H9 (cell line): ENCODE data around the gene DOLPP1. TPM values are rescaled to one million over a fixed set of nuclear protein-coding genes. Genes with fewer than 3 reads are reported as not detected.

ENCODE experiments used
- DNase-seq: peaks from one replicate; pipeline ENCODE4 v3.0.0-alpha.2; 2017
- H2AFZ ChIP-seq: one replicate; pipeline ENCODE4 v1.6.1; 2013; ENCODE audit warnings: mild to moderate bottlenecking, low read length, control low read depth, moderate library complexity
- H2AK5ac ChIP-seq: 2 replicates; pipeline ENCODE4 v1.6.1; 2013; ENCODE audit warnings: low read length, control low read depth, mixed read lengths; ENCODE audit not compliant: insufficient read length
- H2BK120ac ChIP-seq: one replicate; pipeline ENCODE4 v1.6.1; 2013; ENCODE audit warnings: low read depth, mild to moderate bottlenecking, low read length, control low read depth, inconsistent platforms; ENCODE audit not compliant: poor library complexity, severe bottlenecking
- H2BK12ac ChIP-seq: 2 replicates; pipeline ENCODE4 v1.6.1; 2013; ENCODE audit warnings: low read length, control low read depth, mixed read lengths, low read depth; ENCODE audit not compliant: insufficient read length
- H2BK15ac ChIP-seq: 2 replicates; pipeline ENCODE4 v1.6.1; 2013; ENCODE audit warnings: low read depth, low read length, control low read depth
- H2BK20ac ChIP-seq: one replicate; pipeline ENCODE4 v1.6.1; 2013; ENCODE audit warnings: low read depth, mild to moderate bottlenecking, low read length, control low read depth, inconsistent platforms; ENCODE audit not compliant: poor library complexity, severe bottlenecking
- H2BK5ac ChIP-seq: 2 replicates; pipeline ENCODE4 v1.6.1; 2013; ENCODE audit warnings: low read length, control low read depth, mixed read lengths; ENCODE audit not compliant: insufficient read length
- H3K14ac ChIP-seq: 2 replicates; pipeline ENCODE4 v1.6.1; 2013; ENCODE audit warnings: low read length, control low read depth; ENCODE audit not compliant: insufficient read depth
- H3K18ac ChIP-seq: 2 replicates; pipeline ENCODE4 v1.6.1; 2013; ENCODE audit warnings: low read depth, mild to moderate bottlenecking, mixed read lengths, low read length, control low read depth; ENCODE audit not compliant: insufficient read length
- H3K23ac ChIP-seq: 2 replicates; pipeline ENCODE4 v1.6.1; 2013; ENCODE audit warnings: low read length, control low read depth, mixed read lengths, low read depth; ENCODE audit not compliant: insufficient read length
- H3K23me2 ChIP-seq: 2 replicates; pipeline ENCODE4 v1.6.1; 2013; ENCODE audit warnings: low read depth, mild to moderate bottlenecking, mixed read lengths, low read length, control low read depth; ENCODE audit not compliant: insufficient read length, poor library complexity, severe bottlenecking
- H3K27ac ChIP-seq: 2 replicates; pipeline ENCODE4 v1.5.1; 2013; ENCODE audit warnings: low read length, control low read depth, mixed read lengths, low read depth; ENCODE audit not compliant: insufficient read length
- H3K27me3 ChIP-seq: 2 replicates; pipeline ENCODE4 v1.6.1; 2013; ENCODE audit warnings: low read length, control low read depth, inconsistent platforms; ENCODE audit not compliant: insufficient read depth
- H3K4ac ChIP-seq: 2 replicates; pipeline ENCODE4 v1.6.1; 2013; ENCODE audit warnings: low read depth, mild to moderate bottlenecking, control low read depth, inconsistent platforms, low read length, moderate library complexity
- H3K4me1 ChIP-seq: 2 replicates; pipeline ENCODE4 v1.6.1; 2013; ENCODE audit warnings: low read length, control low read depth, inconsistent platforms; ENCODE audit not compliant: insufficient read depth
- H3K4me2 ChIP-seq: 2 replicates; pipeline ENCODE4 v1.6.1; 2013; ENCODE audit warnings: low read length, control low read depth, mixed read lengths; ENCODE audit not compliant: insufficient read length, insufficient read depth
- H3K56ac ChIP-seq: 2 replicates; pipeline ENCODE4 v1.6.1; 2013; ENCODE audit warnings: low read depth, mild to moderate bottlenecking, mixed read lengths, low read length, control low read depth; ENCODE audit not compliant: insufficient read length
- H3K79me1 ChIP-seq: 2 replicates; pipeline ENCODE4 v1.6.1; 2013; ENCODE audit warnings: low read depth, mild to moderate bottlenecking, moderate library complexity, low read length, control low read depth, inconsistent platforms; ENCODE audit not compliant: insufficient read depth, poor library complexity, severe bottlenecking
- H3K79me2 ChIP-seq: 2 replicates; pipeline ENCODE4 v1.6.1; 2013; ENCODE audit warnings: low read length, control low read depth, inconsistent platforms; ENCODE audit not compliant: insufficient read depth
- H3K9ac ChIP-seq: 2 replicates; pipeline ENCODE4 v1.6.1; 2013; ENCODE audit warnings: low read length, control low read depth, mixed read lengths; ENCODE audit not compliant: insufficient read length; ENCODE audit errors: extremely low read depth
- H3K9me3 ChIP-seq: one replicate; pipeline ENCODE4 v1.6.1; 2013; ENCODE audit warnings: low read depth, low read length, inconsistent platforms; ENCODE audit not compliant: control insufficient read depth
- H3T11ph ChIP-seq: one replicate; pipeline ENCODE4 v1.6.1; 2013; ENCODE audit warnings: mild to moderate bottlenecking, low read length, control low read depth, inconsistent platforms
- H4K20me1 ChIP-seq: one replicate; pipeline ENCODE4 v1.6.1; 2013; ENCODE audit not compliant: control insufficient read depth, insufficient read length, insufficient read depth
- H4K5ac ChIP-seq: 2 replicates; pipeline ENCODE4 v1.6.1; 2013; ENCODE audit warnings: low read depth, mild to moderate bottlenecking, mixed read lengths, low read length, control low read depth; ENCODE audit not compliant: insufficient read length
- H4K8ac ChIP-seq: replicated peaks from 2 replicates; pipeline ENCODE4 v1.6.1; 2013; ENCODE audit warnings: low read length, control low read depth, mixed read lengths, low read depth; ENCODE audit not compliant: insufficient read length
- H4K91ac ChIP-seq: 2 replicates; pipeline ENCODE4 v1.6.1; 2013; ENCODE audit warnings: low read depth, mild to moderate bottlenecking, moderate library complexity, mixed read lengths, low read length, control low read depth; ENCODE audit not compliant: insufficient read length
- H3K27ac Mint-ChIP-seq, 3 experiments: 2 replicates in 2 of 3; 3 replicates in 1 of 3; pipeline ENCODE4 v1.8.0; 2020 to 2021; ENCODE audit warnings: mixed read lengths in 3 of 3, mild to moderate bottlenecking in 1 of 3, moderate library complexity in 1 of 3
- H3K27me3 Mint-ChIP-seq: 2 replicates; pipeline ENCODE4 v1.8.0; 2021; ENCODE audit warnings: low read depth, mild to moderate bottlenecking, moderate library complexity, mixed read lengths
- H3K36me3 Mint-ChIP-seq, 3 experiments: 2 replicates in 2 of 3; 3 replicates in 1 of 3; pipeline ENCODE4 v1.8.0; 2020 to 2021; ENCODE audit warnings: low read depth in 3 of 3, mixed read lengths in 3 of 3; ENCODE audit not compliant: insufficient read depth in 1 of 3
- H3K4me1 Mint-ChIP-seq, 2 experiments: 2 replicates each; pipeline ENCODE4 v1.8.0; 2020; ENCODE audit warnings: mixed read lengths in 2 of 2
- H3K4me3 Mint-ChIP-seq, 2 experiments: 2 replicates in 1 of 2; 3 replicates in 1 of 2; pipeline ENCODE4 v1.8.0; 2020 to 2021; ENCODE audit warnings: mild to moderate bottlenecking in 2 of 2, mixed read lengths in 2 of 2, moderate library complexity in 1 of 2
- H3K9me3 Mint-ChIP-seq, 2 experiments: 2 replicates in 1 of 2; 3 replicates in 1 of 2; pipeline ENCODE4 v1.8.0; 2020; ENCODE audit warnings: mild to moderate bottlenecking in 2 of 2, mixed read lengths in 2 of 2, moderate library complexity in 1 of 2
- WGBS: extraction: QIAGEN DNeasy Blood & Tissue Kit; methylation state at CpG from one replicate; pipeline ENCODE4 v1.1.7; 2013; ENCODE audit warnings: missing lambda C conversion rate, low lambda C conversion rate, mixed read lengths; ENCODE audit not compliant: insufficient read length; ENCODE audit errors: extremely low coverage; 5-methylcytosine and 5-hydroxymethylcytosine counted together
- total RNA-seq: library from RNA; stranded (reverse); gene quantifications from 2 replicates; pipeline ENCODE4 v1.2.1, GENCODE V29; 2021
- TF ChIP-seq, protein P1 (sequence below): fragments of 200-600 bp; sonication (generic); conservative IDR thresholded peaks from 3 replicates; pipeline ENCODE4 v1.8.0; 2021; ENCODE audit warnings: antibody characterized with exemption, mild to moderate bottlenecking

Gene DOLPP1
- total RNA-seq, 1 experiment from 2014 or later: 42.6 TPM

DNA sequence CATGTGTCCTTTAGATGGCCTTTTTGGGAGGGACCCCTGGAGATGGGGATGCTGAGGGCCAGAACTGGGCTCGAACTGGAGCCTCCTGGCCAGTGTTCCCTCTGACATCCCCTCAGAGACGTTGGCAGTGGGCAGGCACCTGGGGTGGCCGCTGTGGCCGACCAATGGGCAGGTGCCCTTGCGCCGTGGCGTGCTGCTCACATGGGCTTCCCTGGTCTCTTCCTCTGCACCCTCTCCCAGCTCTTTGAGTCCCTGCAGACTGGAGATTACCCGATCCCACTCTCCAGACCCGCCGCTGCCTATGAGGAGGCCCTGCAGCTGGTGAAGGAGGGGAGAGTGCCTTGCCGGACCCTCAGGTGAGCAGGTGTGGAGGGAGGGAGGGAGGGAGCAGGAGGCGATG lies 19.9 kb upstream of the DOLPP1 start:
- no peak overlapping the region for H3K18ac ChIP-seq
- H4K91ac ChIP-seq: no peak overlapping the region
- H3K27ac Mint-ChIP-seq: no peak overlapping the region
- TF ChIP-seq, protein P1, sequence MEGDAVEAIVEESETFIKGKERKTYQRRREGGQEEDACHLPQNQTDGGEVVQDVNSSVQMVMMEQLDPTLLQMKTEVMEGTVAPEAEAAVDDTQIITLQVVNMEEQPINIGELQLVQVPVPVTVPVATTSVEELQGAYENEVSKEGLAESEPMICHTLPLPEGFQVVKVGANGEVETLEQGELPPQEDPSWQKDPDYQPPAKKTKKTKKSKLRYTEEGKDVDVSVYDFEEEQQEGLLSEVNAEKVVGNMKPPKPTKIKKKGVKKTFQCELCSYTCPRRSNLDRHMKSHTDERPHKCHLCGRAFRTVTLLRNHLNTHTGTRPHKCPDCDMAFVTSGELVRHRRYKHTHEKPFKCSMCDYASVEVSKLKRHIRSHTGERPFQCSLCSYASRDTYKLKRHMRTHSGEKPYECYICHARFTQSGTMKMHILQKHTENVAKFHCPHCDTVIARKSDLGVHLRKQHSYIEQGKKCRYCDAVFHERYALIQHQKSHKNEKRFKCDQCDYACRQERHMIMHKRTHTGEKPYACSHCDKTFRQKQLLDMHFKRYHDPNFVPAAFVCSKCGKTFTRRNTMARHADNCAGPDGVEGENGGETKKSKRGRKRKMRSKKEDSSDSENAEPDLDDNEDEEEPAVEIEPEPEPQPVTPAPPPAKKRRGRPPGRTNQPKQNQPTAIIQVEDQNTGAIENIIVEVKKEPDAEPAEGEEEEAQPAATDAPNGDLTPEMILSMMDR: no peak
- DNase-seq: no peak
- no peak overlapping the region for H3K9ac ChIP-seq
- no peak overlapping the region for H2BK20ac ChIP-seq
- H3K56ac ChIP-seq: no peak overlapping the region
- no peaks in the 10 kb centered on the region for H3K79me1 ChIP-seq
- H3T11ph ChIP-seq: no peak overlapping the region
- H3K36me3 Mint-ChIP-seq: peaks cover 15 to 58% (median 47%) of the 10 kb centered on the region in 3 experiments; a peak in 6 of 7 replicates
- no peak overlapping the region for H3K4me3 Mint-ChIP-seq
- no peaks in the 10 kb centered on the region for H3K27me3 ChIP-seq
- H3K23me2 ChIP-seq: no peaks in the 10 kb centered on the region
- no peak overlapping the region for H2BK12ac ChIP-seq
- H3K23ac ChIP-seq: no peak overlapping the region
- H3K4me1 ChIP-seq: no peaks in the 10 kb centered on the region
- no peak overlapping the region for H2BK15ac ChIP-seq
- H4K5ac ChIP-seq: no peak overlapping the region
- no peaks in the 10 kb centered on the region for H3K79me2 ChIP-seq
- H3K27ac ChIP-seq: no peak overlapping the region
- no CpG with 5 or more reads among the region's 12 CpGs for WGBS
- H3K14ac ChIP-seq: no peak overlapping the region; the same call in 1 of the 2 replicates
- no peak overlapping the region for H2BK120ac ChIP-seq
- no peak overlapping the region for H3K4ac ChIP-seq
- no peak overlapping the region for H2AK5ac ChIP-seq
- no peak overlapping the region for H2BK5ac ChIP-seq
- no peak overlapping the region for H2AFZ ChIP-seq
- H4K20me1 ChIP-seq: no peaks in the 10 kb centered on the region
- no peaks in the 10 kb centered on the region for H3K9me3 Mint-ChIP-seq
- H3K27me3 Mint-ChIP-seq: no peaks in the 10 kb centered on the region; the same call in 1 of the 2 replicates
- H4K8ac ChIP-seq: no peak overlapping the region
- no peak overlapping the region for H3K4me2 ChIP-seq
- no peaks in the 10 kb centered on the region for H3K4me1 Mint-ChIP-seq
- no peaks in the 10 kb centered on the region for H3K9me3 ChIP-seq
